Neural progenitor cell (in vitro differentiated cells): Measurements from ENCODE around the gene MYORG.

Experiments used
- EZH2 ChIP-seq: fragments of 200-600 bp; sonication (generic); IDR thresholded peaks from 2 replicates; pipeline ENCODE4 v1.6.1; 2017; ENCODE audit warnings: antibody characterized with exemption, mild to moderate bottlenecking, moderate library complexity
- EZH2phosphoT487 ChIP-seq: fragments of 200-600 bp; sonication (generic); IDR thresholded peaks from 2 replicates; pipeline ENCODE4 v1.6.1; 2017; ENCODE audit warnings: antibody characterized with exemption
- TF ChIP-seq, protein P1 (sequence below): fragments of 200-600 bp; sonication (generic); IDR thresholded peaks from 2 replicates; pipeline ENCODE4 v1.5.1; 2017; ENCODE audit warnings: antibody characterized with exemption, mild to moderate bottlenecking

DNA sequence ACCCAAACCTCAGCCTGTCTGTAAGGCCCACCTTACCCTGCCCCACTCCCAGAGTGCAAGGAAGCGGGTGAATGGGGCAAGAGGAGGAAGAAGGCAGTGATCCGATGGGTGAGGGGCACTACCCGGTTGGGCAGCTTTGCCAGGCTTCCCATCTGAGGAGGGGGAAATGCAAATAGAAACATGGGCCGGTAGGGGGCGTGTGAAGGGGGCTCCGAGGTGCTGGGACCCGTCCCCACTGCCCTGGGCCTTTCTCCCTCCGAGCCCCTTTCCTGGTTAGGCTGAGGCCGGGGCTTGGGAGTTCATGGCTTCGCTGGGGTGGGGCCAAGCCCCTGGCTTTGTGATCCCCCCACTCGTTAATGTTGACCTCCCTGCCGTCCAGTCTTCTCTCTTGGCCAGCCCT is 23.6 kb upstream of the MYORG start:
- TF ChIP-seq, protein P1, sequence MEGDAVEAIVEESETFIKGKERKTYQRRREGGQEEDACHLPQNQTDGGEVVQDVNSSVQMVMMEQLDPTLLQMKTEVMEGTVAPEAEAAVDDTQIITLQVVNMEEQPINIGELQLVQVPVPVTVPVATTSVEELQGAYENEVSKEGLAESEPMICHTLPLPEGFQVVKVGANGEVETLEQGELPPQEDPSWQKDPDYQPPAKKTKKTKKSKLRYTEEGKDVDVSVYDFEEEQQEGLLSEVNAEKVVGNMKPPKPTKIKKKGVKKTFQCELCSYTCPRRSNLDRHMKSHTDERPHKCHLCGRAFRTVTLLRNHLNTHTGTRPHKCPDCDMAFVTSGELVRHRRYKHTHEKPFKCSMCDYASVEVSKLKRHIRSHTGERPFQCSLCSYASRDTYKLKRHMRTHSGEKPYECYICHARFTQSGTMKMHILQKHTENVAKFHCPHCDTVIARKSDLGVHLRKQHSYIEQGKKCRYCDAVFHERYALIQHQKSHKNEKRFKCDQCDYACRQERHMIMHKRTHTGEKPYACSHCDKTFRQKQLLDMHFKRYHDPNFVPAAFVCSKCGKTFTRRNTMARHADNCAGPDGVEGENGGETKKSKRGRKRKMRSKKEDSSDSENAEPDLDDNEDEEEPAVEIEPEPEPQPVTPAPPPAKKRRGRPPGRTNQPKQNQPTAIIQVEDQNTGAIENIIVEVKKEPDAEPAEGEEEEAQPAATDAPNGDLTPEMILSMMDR, result peak; percentile 55
- TF ChIP-seq EZH2, result no peak
- no peak for TF ChIP-seq EZH2phosphoT487
